Activated CD4-positive, CD25-positive, alpha-beta regulatory T cell (primary cell): ENCODE data around the gene MVD.
A peak's percentile ranks its signal among the peaks of the same experiment; 100 is the strongest.

Experiments
- DNase-seq, 4 experiments: peaks; one replicate each; lab custom pipeline; 2025; lab: John Stamatoyannopoulos, UW

MVD gene

GRCh38 chr16:88640498-88641247 is 22.2 kb downstream of the MVD start:
- no peak for DNase-seq

- no peak for DNase-seq
These were observed 22.8 kb downstream of the MVD start for GRCh38 chr16:88640039-88640495.

GRCh38 chr16:88639231-88640038 is 23.5 kb downstream of the MVD start:
- no peak for DNase-seq

GRCh38 chr16:88638323-88639230 is 24.3 kb downstream of the MVD start, which contains the start of gene IL17C:
Gene IL17C, plus strand, starts transcription at chr16:88638572. Its CDS starts 70 bp downstream, at chr16:88638642.
- DNase-seq, result no peak

GRCh38 chr16:88636488-88637265 is 26.2 kb downstream of the MVD start:
- DNase-seq, result no peak

GRCh38 chr16:88635671-88636319 is 27.1 kb downstream of the MVD start:
- DNase-seq, result no peak

- no peak for DNase-seq
These were observed 27.8 kb downstream of the MVD start for GRCh38 chr16:88634994-88635670.

GRCh38 chr16:88634141-88634993 is 28.5 kb downstream of the MVD start:
- peak in 2 of 4 experiments; percentile 19 to 49 for DNase-seq

- no peak for DNase-seq
These were observed 29.2 kb downstream of the MVD start for GRCh38 chr16:88633684-88634140.

- no peak for DNase-seq
These were observed 30.3 kb downstream of the MVD start for GRCh38 chr16:88632587-88632930.

GRCh38 chr16:88631920-88632586 is 30.8 kb downstream of the MVD start:
- DNase-seq, result no peak

- DNase-seq, result no peak
These were observed 31.5 kb downstream of the MVD start for GRCh38 chr16:88631384-88631783.

- no peak for DNase-seq
These were observed 31.9 kb downstream of the MVD start for GRCh38 chr16:88630941-88631340.

GRCh38 chr16:88630433-88630832 is 32.5 kb downstream of the MVD start:
- DNase-seq, result no peak

GRCh38 chr16:88629835-88630234 is 33.1 kb downstream of the MVD start:
- DNase-seq, result no peak

GRCh38 chr16:88628512-88628974 is 34.3 kb downstream of the MVD start:
- no peak for DNase-seq

GRCh38 chr16:88627531-88628411 is 35.1 kb downstream of the MVD start:
- DNase-seq, result no peak
